Stimulated activated memory B cell treated with anti-CD40 and anti-IgM and Interleukin-4, amounts not matched to agents 10 μg/mL and 1 μg/mL and 100 μg/mL, for 72 hours (primary cell): Measurements from ENCODE around the gene AP1G2.
"Not testable (repeated sequence)": the region's sequence is repeated elsewhere in the genome, so short reads cannot be mapped to it uniquely, and the experiment has no call there.

Experiments
- ATAC-seq: fragments of 150-1000 bp; cut with Tn5 transposase; 2 replicates; pipeline ENCODE4 v1.10.0; 2021
- H3K27ac Mint-ChIP-seq: one replicate; pipeline ENCODE4 v1.8.0; 2022; ENCODE audit warnings: mild to moderate bottlenecking, mixed read lengths
- H3K27me3 Mint-ChIP-seq: one replicate; pipeline ENCODE4 v1.8.0; 2022; ENCODE audit warnings: mixed read lengths
- H3K36me3 Mint-ChIP-seq: one replicate; pipeline ENCODE4 v1.8.0; 2022; ENCODE audit warnings: mixed read lengths
- H3K4me1 Mint-ChIP-seq: one replicate; pipeline ENCODE4 v1.8.0; 2022; ENCODE audit warnings: mixed read lengths
- H3K4me3 Mint-ChIP-seq: one replicate; pipeline ENCODE4 v1.8.0; 2022; ENCODE audit warnings: mild to moderate bottlenecking, moderate library complexity, mixed read lengths
- H3K9me3 Mint-ChIP-seq: one replicate; pipeline ENCODE4 v1.8.0; 2022; ENCODE audit warnings: mixed read lengths

The AP1G2 gene

DNA sequence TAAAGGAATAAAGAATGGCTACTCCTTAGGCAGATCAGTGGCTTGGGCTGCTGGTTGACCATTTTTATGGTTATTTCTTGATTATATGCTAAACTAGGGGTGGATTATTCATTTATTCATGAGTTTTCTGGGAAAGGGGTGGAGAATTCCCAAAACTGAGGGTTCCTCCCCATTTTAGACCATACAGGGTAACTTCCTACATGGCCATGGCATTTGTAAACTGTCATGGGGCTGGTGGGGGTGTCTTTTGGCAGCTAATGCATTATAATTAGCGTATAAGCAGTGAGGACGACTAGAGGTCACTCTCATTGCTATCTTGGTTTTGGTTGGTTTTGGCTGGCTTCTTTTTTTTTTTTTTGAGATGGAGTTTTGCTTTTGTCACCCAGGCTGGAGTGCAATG is 36.6 kb upstream of the AP1G2 start:
- H3K36me3 Mint-ChIP-seq, result no peaks in the 10 kb centered on the region
- H3K4me1 Mint-ChIP-seq, result peaks cover 6% of the 10 kb centered on the region
- H3K27ac Mint-ChIP-seq, result no peak overlapping the region
- peaks cover 10% of the 10 kb centered on the region for H3K9me3 Mint-ChIP-seq
- no peak overlapping the region for H3K4me3 Mint-ChIP-seq
- peaks cover 38% of the 10 kb centered on the region for H3K27me3 Mint-ChIP-seq
- no peak for ATAC-seq

DNA sequence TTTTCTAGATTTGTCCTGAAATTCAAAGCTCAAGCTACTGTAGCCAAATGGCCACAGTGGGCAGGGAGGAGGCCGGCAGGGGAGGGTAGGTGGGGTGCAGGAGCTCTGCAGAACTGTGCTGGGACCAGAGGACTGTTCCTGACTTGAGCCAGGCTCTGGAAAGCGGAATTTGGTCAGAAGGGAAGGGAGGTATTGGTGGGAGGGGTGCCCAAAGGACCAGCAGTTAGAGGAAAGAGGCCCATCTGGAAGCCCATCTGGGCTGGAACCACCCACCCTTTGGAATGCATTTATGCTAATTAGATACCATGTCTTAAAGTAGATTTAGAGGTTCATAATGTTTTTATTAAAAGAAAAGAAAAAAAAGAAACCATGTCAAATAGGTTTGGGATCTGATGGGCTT is 35.5 kb upstream of the AP1G2 start:
- Mint-ChIP-seq H3K36me3 (no peaks in the 10 kb centered on the region), H3K27ac (no peak overlapping the region), H3K4me3 (no peak overlapping the region)

DNA sequence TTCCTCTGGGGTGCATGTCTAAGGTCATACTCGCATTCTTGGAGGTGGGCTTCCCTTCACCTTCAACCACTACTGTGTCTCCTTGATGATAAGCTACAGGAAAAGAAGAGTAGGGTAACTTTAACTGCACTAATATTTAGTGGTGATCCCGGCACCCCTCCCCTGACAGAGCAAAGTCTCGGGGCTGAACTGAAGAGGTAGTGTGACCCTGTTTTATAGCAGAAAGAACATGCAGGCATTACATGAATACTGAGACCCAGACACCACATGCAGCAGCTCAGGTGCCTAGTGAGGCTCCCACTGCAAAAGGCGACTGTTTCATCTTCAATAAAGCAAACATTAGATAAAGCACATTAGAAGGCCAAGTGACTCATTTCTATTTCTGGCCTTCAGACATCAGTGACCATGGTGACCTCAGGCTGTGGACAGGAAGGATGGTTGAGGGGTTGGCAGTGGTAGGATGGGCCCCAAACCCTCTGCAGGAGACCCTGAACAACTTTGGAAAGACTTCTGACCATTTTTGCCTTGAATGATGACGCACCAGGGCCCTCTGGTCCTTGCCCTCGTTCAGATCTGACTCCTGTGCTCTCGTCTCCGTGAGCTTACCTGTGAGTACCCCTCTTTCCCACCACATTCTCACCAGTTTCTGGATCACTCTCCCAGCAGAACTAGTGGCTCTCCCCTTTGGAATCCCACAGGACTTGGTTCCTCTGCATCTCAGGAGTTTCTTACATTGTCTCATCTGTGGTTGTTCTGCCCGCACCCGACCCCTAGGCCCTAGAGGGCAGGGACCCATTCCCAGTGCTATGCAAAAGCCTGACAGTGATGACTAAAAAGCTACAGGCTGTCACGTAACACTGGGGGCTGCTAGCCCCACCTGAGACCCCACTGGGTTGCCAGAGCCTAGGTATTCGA is 34.8 kb upstream of the AP1G2 start:
- H3K4me3 Mint-ChIP-seq, result no peak overlapping the region
- H3K9me3 Mint-ChIP-seq, result peaks cover 7% of the 10 kb centered on the region
- peaks cover 52% of the 10 kb centered on the region for H3K27me3 Mint-ChIP-seq
- no peaks in the 10 kb centered on the region for H3K36me3 Mint-ChIP-seq
- no peak for ATAC-seq
- H3K4me1 Mint-ChIP-seq, result peaks cover 6% of the 10 kb centered on the region
- H3K27ac Mint-ChIP-seq, result no peak overlapping the region

More for the DNA sequence above, 35.5 kb upstream of the AP1G2 start:
- Mint-ChIP-seq H3K27me3 (peaks cover 47% of the 10 kb centered on the region), H3K9me3 (peaks cover 7% of the 10 kb centered on the region), H3K4me1 (peaks cover 6% of the 10 kb centered on the region)
- ATAC-seq, result no peak

DNA sequence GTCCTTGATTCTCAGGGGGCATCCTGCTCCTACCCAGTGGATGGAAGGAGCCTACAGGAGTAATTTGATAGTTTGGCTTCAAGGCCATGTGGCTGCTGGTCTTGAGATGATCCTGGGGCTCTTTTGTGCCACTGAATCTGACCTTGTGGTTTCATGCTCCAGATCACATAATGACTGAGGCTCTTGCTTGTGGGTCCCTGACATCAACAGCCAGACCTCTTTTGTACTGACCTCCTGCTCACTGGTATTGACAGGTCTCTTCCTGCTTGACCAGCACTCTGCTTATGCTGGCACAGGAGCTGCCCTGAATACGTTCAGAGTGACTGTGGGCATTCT is 34.2 kb upstream of the AP1G2 start:
- no peak for ATAC-seq
- H3K4me1 Mint-ChIP-seq, result peaks cover 6% of the 10 kb centered on the region
- no peak overlapping the region for H3K27ac Mint-ChIP-seq
- H3K27me3 Mint-ChIP-seq, result peaks cover 48% of the 10 kb centered on the region
- H3K4me3 Mint-ChIP-seq, result no peak overlapping the region
- H3K9me3 Mint-ChIP-seq, result peaks cover 7% of the 10 kb centered on the region
- H3K36me3 Mint-ChIP-seq, result no peaks in the 10 kb centered on the region

- H3K9me3 Mint-ChIP-seq, result peaks cover 7% of the 10 kb centered on the region
- H3K4me1 Mint-ChIP-seq, result peaks cover 6% of the 10 kb centered on the region
- H3K27ac Mint-ChIP-seq, result no peak overlapping the region
- no peak overlapping the region for H3K4me3 Mint-ChIP-seq
- peaks cover 49% of the 10 kb centered on the region for H3K27me3 Mint-ChIP-seq
- no peak for ATAC-seq
- H3K36me3 Mint-ChIP-seq, result no peaks in the 10 kb centered on the region
Observed at GRCh38 chr14:23601424-23601823, 33.8 kb upstream of the AP1G2 start.

- no peak overlapping the region for H3K27ac Mint-ChIP-seq
- ATAC-seq, result no peak
- H3K9me3 Mint-ChIP-seq, result peaks cover 7% of the 10 kb centered on the region
- peaks cover 55% of the 10 kb centered on the region for H3K27me3 Mint-ChIP-seq
- peaks cover 4% of the 10 kb centered on the region for H3K4me1 Mint-ChIP-seq
- no peak overlapping the region for H3K4me3 Mint-ChIP-seq
- no peaks in the 10 kb centered on the region for H3K36me3 Mint-ChIP-seq
Observed at GRCh38 chr14:23600806-23601205, 33.2 kb upstream of the AP1G2 start.

- Mint-ChIP-seq H3K36me3 (no peaks in the 10 kb centered on the region), H3K9me3 (peaks cover 7% of the 10 kb centered on the region), H3K27me3 (peaks cover 60% of the 10 kb centered on the region)
Observed at GRCh38 chr14:23600322-23600707, 32.7 kb upstream of the AP1G2 start.

DNA sequence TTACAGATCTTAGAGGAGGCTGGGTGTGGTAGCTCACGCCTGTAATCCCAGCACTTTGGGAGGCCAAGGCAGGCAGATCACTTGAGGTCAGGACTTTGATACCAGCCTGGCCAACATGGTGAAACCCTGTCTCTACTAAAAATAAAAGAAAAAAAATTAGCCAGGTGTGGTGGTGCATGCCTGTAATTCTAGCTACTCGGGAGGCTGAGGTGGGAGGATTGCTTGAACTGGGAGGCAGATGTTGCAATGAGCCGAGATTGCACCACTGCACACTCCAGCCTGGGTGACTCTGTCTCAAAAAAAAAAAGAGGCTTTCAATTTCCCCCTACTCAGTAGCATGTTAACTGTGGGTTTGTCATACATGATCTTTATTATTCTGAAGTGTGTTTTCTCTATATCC is 26.6 kb upstream of the AP1G2 start:
- H3K27me3 Mint-ChIP-seq, result peaks cover 41% of the 10 kb centered on the region
- H3K36me3 Mint-ChIP-seq, ATAC-seq, H3K9me3 Mint-ChIP-seq, H3K27ac Mint-ChIP-seq, H3K4me1 Mint-ChIP-seq, H3K4me3 Mint-ChIP-seq: not testable (repeated sequence)

More at GRCh38 chr14:23600322-23600707, 32.7 kb upstream of the AP1G2 start:
- ATAC-seq, result no peak
- Mint-ChIP-seq H3K27ac (no peak overlapping the region), H3K4me1 (no peaks in the 10 kb centered on the region), H3K4me3 (no peak overlapping the region)

- no peak for ATAC-seq
- Mint-ChIP-seq H3K9me3 (no peaks in the 10 kb centered on the region), H3K36me3 (no peaks in the 10 kb centered on the region), H3K27me3 (peaks cover 41% of the 10 kb centered on the region), H3K4me3 (no peak overlapping the region), H3K27ac (no peak overlapping the region), H3K4me1 (peaks cover 12% of the 10 kb centered on the region)
Observed at GRCh38 chr14:23590198-23590597, 22.6 kb upstream of the AP1G2 start.

GRCh38 chr14:23589606-23590005 is 22.0 kb upstream of the AP1G2 start:
- no peak overlapping the region for H3K27ac Mint-ChIP-seq
- ATAC-seq, result no peak
- H3K9me3 Mint-ChIP-seq, result no peaks in the 10 kb centered on the region
- H3K4me3 Mint-ChIP-seq, result no peak overlapping the region
- no peaks in the 10 kb centered on the region for H3K36me3 Mint-ChIP-seq
- H3K4me1 Mint-ChIP-seq, result peaks cover 12% of the 10 kb centered on the region
- H3K27me3 Mint-ChIP-seq, result peaks cover 35% of the 10 kb centered on the region

- Mint-ChIP-seq H3K27me3 (peaks cover 37% of the 10 kb centered on the region), H3K27ac (no peak overlapping the region), H3K9me3 (no peaks in the 10 kb centered on the region), H3K4me3 (no peak overlapping the region), H3K36me3 (no peaks in the 10 kb centered on the region), H3K4me1 (peaks cover 12% of the 10 kb centered on the region)
- ATAC-seq, result peak; percentile 95
Observed at GRCh38 chr14:23588884-23589598, 21.4 kb upstream of the AP1G2 start.

DNA sequence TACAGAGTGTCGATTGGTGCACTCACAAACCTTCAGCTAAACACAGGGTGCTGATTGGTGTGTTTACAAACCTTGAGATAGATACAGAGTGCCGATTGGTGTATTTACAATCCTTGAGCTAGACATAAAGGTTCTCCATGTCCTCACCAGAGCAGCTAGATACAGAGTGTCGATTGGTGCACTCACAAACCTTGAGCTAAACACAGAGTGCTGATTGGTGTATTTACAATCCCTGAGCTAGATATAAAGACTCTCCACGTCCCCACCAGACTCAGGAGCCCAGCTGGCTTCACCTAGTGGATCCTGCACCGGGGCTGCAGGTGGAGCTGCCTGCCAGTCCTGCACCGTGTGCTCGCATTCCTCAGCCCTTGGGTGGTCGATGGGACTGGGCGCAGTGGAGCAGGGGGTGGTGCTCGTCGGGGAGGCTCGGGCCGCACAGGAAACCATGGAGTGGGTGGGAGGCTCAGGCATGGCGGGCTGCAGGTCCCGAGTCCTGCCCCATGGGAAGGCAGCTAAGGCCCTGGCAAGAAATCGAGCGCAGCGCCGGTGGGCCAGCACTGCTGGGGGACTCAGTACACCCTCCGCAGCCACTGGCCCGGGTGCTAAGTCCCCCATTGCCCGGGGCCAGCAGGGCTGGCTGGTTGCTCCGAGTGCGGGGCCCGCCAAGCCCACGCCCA is 17.1 kb upstream of the AP1G2 start:
- not testable (repeated sequence) for H3K4me3 Mint-ChIP-seq, H3K36me3 Mint-ChIP-seq, ATAC-seq, H3K9me3 Mint-ChIP-seq, H3K27ac Mint-ChIP-seq
- peaks cover 10% of the 10 kb centered on the region for H3K4me1 Mint-ChIP-seq
- H3K27me3 Mint-ChIP-seq, result peaks cover 48% of the 10 kb centered on the region

- H3K4me1 Mint-ChIP-seq, ATAC-seq, H3K36me3 Mint-ChIP-seq, H3K27ac Mint-ChIP-seq, H3K9me3 Mint-ChIP-seq, H3K4me3 Mint-ChIP-seq: not testable (repeated sequence)
- H3K27me3 Mint-ChIP-seq, result peaks cover 53% of the 10 kb centered on the region
Observed at GRCh38 chr14:23583761-23584526, 16.4 kb upstream of the AP1G2 start.

- Mint-ChIP-seq H3K27ac (no peak overlapping the region), H3K9me3 (no peaks in the 10 kb centered on the region), H3K36me3 (no peaks in the 10 kb centered on the region), H3K4me1 (peaks cover 7% of the 10 kb centered on the region), H3K27me3 (peaks cover 53% of the 10 kb centered on the region), H3K4me3 (no peak overlapping the region)
- ATAC-seq, result no peak
Observed at GRCh38 chr14:23582906-23583760, 15.5 kb upstream of the AP1G2 start.
